GM21737 (cell line): ENCODE results near the gene HDAC11.
"Not testable (repeated sequence)": the region's sequence is repeated elsewhere in the genome, so short reads cannot be mapped to it uniquely, and the experiment has no call there.

Experiments
- ATAC-seq: cut with Tn5 transposase; IDR thresholded peaks from one replicate; pipeline ENCODE4 v1.9.1; 2021; ENCODE audit warnings: mild to moderate bottlenecking, moderate library complexity; ENCODE audit not compliant: unreplicated experiment

The HDAC11 gene

DNA sequence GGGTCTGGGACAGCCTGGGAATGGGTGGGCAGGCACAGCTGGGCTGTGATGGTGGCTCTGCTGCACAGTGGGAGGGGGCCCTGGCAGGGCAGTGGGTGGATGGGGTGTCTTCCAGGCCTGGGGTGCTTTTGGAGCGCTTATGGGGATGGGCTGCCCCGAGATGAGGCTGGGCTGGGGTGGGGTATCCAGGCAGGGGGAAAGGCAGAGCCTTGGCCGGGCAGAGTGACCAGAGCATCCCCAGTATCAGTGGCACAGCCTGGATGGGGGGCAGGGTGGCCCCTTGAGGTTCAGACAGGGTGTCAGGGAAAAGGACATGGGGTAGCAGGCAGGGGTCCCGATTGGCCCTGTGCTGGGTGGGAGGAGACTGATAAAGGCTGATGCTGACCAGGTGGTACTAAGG is 26.6 kb downstream of the HDAC11 start:
- ATAC-seq, result no peak

DNA sequence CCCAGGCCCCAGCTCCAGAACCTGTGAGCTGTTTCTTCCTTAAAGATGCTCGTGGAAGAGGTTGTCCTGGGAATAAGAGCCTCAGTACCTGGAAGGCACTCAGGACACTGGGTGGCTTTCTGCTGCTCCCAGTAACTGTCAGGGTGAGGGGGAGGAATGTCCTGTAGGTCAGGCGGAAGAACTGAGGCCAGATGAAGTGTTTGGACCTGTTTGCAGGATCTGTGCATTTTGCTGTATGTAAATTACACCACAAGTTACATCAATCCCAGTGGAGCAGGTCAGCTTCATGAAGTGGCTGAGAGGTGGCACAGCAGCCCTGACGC is 27.1 kb downstream of the HDAC11 start:
- no peak for ATAC-seq

DNA sequence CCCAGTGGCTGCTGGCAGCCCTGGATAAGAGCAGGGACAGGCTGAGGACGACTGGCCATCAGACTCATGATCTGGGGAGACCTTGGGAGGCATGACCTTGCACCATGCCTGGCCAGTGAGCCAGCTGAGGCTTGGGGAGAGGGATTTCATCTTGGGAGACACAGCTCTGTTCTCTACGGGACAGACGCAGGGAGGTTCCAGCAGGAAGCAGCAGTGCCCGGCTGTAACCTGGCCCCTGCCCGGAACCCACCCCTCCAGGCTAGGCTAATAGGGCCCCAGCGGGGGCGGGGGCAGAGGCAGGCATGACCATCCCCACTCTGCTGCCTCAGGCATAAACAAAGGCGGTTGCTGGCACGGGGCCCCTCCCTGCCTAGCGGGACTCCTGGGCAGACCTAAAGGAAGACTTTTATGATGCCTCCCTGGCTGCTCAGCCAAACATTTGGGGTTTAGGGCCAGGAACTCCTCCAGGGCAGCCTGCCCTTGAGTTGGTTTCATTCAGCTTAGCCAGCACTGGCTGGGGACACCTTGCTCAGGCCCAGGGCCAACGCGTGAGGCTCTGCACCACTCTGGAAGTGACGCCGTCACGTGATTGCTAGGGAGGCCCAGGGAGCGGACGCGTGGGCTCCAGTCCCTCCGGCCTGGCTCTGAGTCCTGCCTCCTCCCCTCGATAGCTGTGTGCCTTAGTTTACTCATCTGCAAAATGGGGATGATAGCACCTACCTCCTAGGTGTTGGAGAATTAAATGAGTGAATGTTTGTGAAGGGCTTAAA is 27.6 kb downstream of the HDAC11 start:
- no peak for ATAC-seq

DNA sequence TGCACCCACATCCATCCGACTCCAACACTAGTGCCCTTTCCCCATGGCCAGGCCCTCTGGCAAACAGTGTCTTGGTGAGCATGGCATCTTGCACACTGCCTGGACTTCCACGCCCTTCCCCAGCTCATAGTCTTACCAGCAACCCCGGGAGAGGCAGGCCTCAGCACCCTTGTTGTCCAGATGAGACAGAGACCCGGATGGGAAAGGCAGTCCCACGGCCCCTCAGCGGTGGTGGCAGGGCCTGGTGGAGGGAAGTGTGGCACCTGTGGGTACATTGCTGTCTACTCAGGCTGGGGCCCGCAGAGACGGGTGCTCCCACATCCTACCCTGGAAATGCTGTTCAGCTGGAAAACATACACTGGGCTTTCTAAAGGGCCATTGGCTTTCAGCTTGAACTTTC is 28.4 kb downstream of the HDAC11 start:
- no peak for ATAC-seq

DNA sequence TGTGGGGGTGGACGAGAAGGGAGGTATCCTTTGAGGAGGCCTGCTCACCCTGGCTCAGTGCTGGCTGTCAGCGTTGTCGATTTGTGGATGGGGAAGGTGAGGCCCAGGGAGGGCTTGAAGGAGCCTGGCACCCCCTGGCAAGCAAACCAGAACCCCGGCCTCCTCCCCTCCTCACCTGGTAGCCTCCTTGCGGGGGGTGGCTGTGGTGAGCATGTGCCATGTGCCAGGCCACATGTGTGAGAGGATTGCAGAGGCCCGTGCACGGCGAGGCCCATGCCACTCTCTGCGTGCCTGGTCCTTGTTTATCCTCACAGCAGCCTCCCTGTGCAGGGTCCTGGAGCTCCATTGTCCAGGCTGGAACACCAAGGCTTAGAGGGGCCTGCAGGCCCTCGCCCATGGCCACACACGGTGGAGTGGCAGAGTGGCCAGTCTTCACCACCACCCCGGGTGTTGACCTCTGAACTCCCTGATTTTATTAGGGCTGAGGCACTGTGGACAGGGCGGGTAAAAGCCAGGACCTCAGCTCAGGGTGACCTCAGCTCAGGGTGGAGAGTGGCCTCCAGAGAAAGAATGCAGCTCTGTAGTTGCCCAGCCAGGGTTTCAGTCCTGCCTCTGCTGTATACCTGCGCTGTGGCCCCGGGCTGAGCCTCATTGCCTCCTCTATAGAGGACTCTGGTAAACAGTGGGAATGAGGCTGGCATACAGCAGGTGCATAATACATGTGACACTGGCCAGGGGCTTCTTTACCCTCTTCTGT is 29.1 kb downstream of the HDAC11 start:
- ATAC-seq, result no peak

DNA sequence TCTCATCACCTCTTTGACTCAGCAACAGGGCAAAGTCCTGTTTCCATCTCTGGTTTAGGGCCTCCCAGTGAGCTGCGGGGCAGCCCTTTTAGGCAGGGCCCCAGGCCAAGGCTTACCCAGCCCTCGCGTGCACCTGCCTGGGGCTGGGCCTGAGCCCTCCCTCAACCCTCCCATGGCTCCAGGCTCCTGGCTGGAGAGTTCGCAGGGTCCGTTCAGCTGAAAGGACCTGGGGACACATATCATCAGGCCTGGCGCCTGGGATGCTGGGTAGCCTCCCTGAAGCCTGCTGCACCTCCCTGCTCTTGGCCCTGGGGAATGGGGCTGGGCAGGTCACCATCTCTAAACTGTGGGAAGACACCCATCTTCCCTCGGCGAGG is 29.7 kb downstream of the HDAC11 start:
- no peak for ATAC-seq

DNA sequence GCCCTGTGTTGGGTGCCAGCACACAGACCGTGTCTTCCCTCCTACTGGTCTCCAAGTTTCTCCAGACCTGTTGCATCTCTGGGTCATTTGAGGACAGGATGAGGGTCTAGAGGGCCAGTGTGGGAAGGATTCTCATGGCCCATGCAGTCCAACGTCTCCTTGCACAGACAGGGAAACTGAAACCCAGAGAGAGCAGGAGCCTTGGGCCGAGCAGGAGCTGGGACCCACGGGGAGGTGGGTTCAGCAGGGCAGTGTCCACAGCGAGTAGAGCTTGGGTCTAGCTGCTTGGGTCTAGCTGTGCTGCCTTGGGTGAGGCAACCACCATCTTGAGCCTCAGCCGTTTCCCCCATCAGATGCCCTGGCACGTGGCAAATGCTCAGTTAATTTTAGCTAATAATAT is 32.3 kb downstream of the HDAC11 start:
- ATAC-seq, result no peak

DNA sequence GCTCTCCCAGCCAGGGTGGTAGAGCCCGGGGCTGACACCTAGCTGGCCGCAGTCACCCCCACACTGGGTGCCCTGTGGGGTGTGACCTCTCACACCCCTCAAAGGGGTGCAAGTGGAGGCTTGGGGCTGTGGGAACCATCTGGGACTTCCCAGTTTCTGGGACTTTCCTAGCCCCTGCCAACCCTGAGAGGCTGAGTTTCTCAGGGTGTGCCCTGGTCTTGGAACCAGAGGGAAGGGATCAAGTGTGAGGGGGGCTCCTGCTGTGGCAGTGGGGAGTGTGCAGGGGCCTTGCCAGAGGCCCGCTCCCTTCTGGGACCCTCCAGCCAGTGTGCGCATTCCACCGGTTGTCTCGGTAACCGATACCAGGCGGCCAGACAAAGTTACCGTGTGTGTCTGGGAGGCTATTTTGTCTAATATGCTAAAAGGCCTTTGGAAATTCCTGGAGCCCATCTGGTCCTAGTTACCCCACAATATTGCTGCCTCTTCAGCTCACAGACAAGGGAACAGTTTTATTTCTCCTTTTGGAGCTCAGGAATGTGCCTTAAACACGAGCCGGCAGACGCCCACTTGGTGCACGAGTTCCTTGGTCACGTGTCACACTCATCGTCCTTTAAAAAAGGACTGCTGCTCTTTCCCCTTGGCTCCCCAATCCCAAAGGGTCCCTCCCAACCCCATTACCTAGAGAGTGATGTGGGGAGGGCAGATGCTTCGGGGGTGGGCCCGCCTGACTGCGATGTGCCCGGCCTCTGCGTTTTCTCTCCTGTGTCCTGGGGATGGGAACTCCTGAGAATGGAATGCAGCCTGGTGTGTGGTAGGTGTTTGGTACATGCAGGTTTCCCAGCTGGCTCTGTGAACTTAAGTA is 33.2 kb downstream of the HDAC11 start:
- ATAC-seq, result no peak

DNA sequence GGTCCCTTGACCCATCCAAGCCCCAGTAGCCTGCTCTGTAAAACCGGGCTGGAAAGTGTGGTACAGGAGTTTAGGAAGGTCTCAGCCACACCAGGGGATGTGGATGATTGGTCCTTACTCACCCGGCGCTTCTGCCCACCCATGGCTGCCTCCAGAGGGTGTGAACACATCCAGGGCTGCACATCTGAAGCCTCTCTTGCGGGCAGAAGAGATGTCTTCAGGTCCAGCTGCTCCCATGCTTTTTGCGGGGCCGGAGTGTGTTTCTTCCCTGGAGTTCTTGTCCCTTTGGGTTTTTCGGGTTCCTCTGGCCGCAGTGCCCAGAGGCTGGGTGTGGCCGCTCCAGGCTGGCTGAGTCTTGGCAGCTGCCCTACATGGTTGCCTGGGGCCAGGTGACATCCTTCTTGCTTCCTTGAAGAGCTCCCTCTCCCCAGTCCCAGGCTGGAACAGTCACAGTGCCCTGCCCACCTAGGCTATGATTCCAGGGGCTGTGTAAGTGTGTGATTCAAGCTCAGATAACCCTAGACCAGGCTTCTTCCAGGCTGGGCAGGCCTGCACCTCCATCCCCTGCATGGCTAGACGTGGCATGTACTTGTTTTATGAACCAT is 33.9 kb downstream of the HDAC11 start:
- ATAC-seq, result no peak

DNA sequence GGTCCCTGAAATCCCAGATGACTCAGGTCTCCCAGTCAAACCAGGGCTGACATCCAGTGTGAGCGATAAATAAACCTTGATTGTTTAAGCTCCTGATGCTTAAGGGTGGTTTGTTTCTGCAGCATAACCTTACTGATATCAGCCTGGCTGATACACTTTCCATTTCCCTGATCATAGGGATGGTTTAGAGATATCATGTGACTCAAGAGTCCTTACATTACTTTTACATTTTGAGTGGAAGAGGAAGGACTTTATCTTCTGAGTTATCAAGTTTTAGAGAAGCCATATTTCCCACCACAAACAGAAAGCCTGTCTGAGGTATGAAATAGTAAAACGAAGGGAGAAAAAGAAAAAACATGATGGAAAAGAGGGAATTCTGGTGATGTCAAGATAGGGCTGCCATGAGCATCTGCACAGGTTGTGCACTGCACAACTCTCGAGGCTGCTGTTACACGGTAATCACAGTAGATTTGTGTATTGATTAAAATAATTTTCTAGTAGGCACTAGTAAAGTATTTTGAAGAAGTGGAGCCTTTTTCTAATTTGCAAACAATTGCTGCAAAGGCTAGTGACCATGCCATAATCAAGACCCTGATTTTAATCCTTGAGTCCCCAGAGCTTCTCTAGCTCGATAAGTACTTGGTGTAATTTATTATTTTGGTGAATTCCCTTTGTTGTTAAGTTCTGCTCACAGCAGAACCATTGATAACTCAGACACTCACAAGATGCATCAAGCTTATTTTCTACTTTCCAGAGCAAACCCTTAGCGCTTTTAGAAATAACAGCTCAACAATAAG is 34.7 kb downstream of the HDAC11 start:
- no peak for ATAC-seq

DNA sequence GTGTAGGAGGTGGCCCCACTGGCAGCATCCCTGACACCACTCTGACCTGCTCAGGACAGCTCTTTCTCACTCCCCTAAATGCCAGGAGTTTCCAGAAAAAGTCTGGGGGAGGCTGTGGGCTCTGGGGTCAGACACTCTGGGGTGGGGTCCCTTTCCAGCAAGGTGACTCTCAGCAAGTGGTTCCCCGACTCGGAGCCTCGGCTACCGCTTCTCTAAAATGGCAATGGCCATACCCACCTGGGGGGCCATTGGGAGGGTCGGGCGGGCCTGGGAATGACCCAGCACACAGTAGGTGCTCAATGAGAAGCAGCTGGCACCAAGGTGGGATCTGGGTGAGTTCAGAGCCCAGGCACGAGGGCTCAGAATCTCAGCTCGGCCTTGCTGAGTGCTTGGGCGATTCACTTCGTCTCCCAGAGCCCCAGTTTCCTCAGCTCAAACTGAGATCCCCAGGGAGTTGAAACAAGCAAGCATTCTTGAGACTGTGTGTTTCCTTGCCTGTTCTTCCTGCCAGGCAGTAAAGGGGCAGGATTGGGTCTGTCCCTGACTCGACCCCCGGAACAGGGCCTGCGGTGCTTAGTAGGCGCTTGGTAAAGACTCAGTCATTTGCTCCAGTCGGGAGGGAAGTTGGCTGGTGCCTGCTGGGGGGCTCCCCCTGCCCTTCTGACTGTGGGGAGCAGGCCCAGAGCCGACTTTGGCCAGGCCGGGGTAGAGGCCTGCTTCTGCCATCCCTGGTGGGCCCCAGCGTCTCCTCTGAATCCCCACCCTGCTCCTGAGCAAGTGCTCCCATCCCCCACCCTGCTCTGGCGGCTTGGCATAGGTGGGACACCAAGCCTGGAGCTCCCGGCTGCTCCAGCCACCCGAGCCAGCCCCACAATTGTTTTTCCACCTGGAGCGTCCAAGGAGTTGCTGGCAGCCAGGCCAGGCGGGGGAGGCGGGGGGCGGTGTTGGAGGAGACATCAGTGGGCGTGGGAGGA is 36.0 kb downstream of the HDAC11 start:
- no peak for ATAC-seq

DNA sequence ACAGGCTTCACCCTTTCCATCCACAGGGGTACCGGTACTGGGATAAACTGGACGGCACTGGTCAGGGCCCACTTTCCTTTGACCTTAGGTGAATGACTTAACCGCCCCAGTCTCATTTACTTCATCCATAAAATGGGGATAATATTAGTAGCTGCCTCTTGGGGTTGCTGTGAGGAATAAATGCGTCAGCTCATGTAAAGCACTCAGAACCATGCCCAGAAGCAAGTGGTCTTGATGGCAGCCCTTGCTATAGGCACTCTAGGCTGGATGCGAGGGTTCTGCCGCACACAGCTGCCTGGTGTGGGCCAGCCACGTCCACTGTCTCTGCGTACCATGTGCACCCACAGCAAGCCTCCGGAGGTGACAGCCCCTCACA is 36.6 kb downstream of the HDAC11 start:
- ATAC-seq, result no peak

DNA sequence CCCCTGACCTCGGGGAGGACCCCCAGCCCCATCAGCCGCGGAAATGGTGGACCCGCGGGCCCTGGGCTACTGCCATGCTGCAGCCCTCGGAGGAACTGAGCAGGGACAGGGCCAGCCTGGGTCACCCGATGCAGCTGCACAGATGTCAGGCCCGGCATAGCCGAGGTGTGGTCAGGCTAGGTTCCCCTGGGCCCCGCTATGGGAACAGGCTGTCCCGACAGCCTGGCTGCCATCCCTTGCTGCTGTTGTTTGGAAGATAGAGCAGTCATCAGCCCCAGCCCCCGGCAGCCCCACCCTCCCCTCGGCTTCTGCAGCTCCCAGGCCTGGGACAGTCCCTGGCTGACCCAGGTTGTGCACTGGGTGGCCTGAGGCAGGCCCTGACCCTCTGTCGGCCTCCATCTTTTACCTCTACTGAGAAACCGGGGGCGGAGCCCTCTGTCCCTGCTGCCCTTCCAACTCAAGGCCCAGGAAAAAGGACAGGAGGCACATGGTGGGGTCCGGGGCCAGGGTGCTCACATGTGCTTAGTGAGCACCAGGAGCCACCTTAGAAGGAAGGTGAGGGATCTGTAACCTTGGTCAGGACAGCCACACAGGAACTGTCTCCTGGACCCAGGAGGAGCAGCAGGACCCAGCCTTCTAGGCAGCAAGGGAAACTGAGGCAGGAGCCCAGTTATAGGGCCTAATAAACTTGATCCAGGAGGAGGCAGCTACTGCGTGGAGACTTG is 37.3 kb downstream of the HDAC11 start:
- no peak for ATAC-seq

DNA sequence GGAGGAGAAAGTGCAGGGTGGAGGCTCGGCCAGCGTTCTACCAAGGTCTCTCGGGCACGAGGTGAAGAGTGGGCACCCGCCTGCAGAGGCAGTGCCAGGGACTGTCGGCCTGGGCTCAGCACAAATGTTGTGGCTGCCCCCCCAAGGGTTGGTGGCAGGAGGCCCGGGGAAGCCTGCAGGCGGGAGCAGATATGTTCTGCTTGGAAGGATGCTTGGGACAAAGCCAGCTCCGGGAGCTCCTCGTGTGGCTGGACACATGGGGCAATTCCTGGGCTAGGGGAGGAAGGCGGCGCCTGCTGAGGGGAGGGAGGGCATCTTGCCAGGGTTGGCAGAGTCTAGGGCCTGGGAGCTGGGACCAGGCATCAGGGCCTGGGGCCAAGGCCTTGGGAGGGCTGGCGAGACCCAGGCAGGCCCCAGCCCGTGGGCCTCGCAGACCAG is 38.4 kb downstream of the HDAC11 start:
- ATAC-seq, result no peak

DNA sequence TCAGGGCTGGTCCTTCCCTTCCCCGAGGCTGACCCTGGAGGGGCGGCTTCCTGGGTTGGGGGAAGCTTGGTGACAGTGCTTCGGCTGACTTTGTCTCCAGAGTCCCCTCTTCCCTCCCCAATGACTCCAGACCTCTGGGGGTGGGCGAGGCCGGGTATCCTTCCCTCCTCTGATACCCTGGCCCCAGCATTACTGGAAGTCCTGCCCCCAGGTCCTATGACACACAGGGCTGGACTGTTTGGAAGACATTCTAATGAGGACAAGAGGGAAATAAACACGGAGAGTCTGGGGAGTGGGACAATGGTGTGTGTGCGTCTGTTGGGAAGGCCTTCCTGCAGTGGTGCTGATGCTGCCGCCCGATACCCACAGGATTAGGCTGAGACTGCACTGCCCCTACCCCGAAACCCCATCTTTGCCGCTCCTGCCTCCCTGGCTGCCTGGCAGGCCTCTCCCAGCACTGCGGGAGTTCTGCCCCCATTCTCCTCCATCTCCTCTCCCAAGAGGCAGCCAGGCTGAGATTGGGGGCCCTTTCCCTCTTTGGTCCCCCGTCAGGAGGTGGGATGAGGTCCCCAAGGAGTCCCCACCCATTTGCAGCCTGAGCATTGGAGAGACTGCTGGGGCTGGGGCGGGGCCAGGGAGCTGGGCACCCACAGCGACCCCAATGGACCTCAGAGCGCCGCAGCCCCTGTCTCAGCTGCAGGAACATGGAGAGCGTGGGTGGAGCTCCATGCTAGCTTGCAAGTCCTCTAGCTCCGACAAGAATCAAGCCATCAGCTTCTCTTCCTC is 39.1 kb downstream of the HDAC11 start:
- no peak for ATAC-seq

DNA sequence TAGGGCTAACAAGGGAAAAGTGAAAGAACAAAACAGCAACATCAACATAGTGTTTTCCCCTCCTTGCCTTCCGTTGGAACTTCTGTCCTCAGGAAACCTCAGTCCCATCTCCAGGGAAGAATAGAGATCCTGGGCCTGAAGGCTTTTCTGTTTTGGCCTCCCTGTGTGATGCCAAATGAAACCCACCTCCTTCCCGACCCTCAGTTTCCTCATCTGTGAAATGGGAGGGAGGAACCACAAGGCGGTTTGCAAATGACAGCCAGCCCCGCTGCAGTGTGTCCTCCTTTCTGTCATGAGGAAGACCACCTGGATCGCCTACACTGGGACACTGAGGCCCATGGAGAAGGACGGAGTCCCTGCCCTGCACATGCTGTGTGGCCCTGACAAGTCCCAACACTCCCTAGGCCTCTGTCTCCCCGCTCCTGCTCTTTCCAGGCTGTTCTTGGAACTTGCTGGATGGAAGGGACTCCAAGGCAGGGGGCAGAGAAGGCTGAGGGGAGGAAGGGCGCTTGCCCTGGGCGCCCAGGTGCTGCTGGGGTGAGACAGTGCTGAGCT is 40.3 kb downstream of the HDAC11 start:
- no peak for ATAC-seq

DNA sequence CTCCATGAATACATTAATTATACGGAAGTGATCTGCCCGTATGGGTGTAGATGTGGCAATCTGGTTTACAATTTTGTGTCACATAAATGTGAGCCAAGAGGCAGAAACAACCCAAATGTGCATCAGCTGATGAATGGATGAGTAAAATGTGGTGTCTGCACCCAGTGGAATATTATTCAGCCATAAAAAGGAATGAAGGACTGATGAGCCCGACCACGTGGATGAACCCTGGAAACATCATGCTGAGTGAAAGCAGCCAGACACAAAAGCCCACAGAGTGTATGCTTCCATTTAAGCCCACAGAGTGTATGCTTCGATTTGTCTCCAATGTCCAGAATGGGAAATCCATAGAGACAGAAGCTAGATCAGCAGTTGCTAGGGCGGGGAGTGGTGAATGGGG is 41.2 kb downstream of the HDAC11 start:
- no peak for ATAC-seq

DNA sequence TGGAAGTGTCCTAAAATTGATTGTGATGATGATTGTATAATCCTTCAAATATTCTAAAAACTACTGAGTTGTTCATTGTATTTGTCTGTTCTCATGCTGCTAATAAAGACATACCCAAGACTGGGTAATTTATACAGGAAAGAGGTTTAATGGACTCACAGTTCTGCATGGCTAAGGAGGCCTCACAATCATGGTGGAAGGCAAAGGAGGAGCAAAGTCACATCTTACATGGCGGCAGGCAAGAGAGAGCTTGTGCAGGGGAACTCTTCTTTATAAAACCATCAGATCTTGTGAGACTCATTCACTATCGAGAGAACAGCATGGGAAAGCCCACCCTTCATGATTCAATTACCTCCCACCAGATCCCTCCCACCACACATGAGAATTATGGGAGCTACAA is 41.6 kb downstream of the HDAC11 start:
- ATAC-seq, result not testable (repeated sequence)
